CD4-positive, alpha-beta T cell treated with Interferon alpha-2 for 1 hour (primary cell): ENCODE measurements around the gene SNPH.

Experiments used
- DNase-seq, 2 donors: peaks; one replicate each; pipeline ENCODE4 v3.0.0-alpha.2; 2020 to 2022

Gene SNPH

DNA sequence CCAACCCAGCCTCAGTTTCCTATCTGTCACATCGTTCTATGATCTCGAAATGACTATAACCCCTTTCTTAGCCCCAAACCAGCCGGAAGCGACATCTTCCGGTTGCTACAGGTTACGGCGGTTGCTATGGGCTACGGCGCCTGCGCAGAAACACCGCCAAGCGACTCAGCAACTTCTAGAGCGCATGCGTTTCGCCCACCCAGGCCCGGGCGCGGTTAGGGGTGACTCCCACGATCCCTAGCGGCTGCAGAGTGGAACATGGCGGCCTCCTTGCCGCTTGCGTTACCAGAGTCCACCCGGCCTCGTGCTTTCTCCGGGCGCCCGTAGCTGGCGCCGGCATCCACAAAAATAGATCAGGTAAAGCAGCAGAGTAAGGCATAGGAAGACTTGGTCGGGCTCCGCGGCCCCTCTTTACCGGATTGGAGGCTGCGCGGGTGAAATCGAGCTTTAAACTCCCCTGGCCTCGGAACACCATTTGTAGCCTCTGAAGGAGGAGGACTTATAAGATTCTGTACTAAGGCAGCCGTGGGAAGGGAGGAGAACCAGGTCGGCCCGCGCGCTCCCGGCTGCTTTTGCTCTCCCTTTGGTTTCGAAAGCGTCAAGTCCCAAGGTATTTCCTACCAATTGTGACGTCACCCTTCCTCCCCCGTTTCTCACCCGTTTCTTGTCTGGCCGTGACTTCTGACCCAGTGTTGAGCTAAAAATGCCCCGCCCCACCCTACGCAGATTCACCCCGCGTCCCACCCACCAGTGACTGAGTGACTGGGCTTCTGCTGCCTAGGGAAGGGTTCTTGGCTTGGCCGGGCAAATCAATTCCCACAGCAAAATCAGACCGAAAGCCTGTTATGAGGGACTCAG, 59.3 kb downstream of the SNPH start:
- peak; percentile 99 for DNase-seq

DNA sequence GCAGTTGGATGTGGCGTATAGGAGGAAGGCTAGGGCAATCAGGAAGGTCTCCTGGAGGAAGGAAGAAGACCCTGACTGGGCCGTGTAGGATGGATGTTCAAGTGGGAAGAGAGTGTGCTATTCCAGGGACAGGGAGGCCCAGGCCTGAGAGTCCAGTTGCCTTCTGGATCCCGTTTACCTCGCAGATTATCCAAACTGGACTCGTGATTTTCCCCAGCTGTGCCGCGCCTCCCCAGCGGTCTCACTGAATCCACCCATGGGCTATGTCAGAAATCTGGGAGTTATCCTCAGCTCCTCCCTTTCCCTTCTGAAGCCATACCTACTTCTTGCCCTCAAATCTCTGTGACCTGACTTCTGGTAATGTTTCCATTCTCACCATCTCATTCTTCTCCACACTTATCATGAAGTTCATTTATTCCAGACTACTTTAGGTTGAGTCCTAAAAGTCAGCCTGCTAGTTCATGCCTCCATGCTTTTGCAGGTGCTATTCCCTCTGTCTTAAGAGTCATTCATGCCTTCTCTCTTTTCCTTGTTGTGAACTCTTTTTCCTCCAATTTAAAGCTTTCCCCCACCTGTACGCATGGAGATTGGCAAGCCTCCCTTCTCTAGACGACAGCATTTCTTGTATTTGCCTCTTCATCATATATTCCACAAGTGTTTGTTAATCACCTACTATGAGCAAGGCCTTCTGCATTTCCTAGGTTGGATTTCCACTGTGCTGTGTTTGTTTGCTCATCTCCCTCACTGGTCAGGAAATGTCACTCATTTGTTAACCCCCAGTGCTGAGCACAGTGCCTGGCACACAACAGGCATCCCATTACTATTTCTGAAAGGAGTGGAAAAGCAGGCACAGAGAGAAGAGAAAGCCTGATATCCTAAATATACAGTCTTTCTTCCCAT, 60.2 kb downstream of the SNPH start:
- DNase-seq, result no peak

DNA sequence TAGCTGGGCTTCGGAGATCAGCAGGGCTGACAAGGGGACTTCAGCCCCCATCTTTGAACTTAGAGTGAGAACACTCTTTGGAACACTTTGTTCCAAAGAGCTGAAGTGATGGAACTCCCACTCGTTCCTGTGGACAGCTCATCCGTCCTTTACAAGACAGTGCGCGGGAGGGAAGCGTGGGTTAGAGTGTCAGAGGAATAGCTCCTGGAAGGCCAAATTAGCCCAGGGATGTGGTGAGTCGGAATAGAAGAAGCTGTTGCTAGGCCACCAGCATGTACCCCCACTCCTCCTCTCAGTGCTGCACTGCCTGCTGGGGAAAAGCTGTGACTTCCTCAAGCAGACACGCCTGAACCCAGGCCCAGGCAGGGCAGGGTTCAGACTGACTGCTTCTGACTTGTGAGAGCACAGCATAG, 61.2 kb downstream of the SNPH start:
- no peak for DNase-seq

DNA sequence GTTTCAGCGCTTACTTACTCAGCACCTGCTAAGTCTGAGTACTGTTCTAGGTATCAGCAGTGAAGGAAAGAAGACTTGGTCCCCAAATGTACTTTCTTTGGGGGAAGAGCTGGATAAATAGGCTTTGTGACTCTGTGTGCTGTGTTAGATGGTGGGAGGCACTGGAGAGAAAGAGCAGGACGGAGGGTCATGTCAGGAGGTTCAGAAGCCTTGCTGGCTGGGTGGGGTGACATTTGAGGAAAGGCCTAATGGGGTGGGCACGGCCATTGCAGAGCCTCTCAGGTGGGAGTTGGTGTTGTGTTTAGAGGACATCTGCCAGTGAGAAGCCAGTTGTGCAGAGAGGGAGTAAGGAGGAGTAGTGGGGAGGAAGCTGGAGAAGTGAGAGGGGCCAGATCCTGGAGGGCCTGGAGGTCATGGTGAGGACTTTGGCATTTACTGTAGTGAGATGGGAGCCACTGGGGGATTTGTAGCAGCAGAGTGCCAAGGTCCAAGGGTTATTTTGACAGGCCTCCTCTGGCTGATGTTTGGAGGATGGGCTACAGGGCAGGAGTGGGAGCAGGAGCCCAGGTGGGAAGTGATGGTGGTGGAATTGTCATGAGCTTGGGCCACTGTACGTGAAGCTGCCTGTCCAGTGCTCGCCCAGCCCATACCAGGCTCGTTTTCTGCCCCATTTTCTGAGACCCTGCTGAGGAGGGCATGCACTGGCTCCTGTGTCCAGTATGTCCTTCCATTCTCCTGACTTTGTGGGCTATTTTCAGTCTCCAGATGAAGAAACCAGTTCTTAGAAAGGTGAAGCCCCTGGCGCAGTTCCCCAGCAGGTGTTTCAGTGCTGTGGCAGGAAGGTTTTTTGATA, 62.0 kb downstream of the SNPH start:
- DNase-seq, result no peak

DNA sequence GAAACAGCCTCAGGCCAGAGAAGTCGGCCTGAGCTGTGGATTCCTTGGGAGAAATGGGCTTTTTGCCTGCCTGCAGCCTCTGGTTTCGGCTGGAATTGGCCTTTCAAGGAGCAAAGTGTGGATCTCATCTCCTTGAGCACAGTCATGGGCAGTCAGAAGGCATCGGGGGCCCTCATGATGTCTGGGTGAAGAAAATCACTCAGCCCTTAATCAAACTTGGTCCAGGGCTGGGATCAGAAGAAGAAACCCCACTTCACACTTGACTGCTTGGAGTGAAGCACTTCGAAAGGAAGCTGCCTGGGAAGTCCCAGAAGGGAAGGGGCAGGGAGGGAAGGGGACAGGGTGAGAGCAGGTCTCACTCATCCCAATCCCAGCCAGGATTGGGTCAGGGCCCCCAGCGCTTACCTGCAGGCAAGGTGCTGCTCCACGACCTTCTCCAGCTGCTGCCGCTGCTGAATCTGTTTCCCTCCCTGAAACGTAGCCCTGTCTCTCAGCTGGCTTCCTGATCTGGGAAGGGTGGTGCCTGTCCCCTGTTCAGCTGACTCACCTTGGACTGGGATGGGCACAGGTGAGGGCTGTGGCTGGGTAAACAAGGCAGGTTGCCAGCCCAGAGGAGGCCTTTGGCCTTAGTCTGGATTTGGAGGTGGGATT, 62.7 kb downstream of the SNPH start, which contains the start of gene SDCBP2:
Gene SDCBP2, minus strand, starts transcription at position 460 of the 651 bp plus-strand sequence. CDS start 8,723 bp downstream, outside the sequence.
- DNase-seq, result no peak

DNA sequence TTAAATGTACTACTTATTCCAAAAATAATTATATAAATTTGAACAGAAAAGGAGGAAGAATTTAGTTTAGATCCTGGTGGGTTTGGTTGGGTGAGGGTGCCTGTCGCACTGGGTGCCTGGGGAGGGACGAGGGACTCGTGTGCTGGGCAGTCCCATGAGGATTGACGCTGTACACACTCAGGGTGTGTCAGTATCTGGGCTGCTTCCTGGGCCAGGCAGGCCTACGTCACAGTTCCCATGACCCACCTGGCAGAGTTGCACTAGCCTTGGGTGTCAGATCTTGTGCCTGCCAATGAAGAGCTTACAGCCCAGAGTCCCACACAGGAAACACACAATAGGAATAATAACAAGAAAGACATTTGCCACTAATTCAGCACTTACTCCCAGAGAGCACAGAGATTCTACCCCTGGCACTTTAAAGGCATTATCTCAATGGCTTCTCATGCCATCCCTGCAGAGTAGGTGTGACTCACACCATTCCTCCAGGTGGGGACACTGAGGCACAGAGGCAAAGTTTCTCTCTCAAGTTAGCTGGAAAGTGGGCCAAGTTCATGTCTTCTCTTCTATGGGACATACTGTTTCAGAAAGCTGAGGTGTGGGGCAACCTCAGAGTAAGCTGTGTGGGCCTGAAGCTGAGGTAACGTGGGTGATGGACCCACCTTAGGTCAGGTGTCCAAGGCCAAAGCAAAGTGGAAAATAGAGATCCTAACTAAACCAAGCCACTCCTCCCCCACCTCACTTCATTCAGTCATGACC, 64.2 kb downstream of the SNPH start:
- peak; percentile 60 to 63 for DNase-seq

DNA sequence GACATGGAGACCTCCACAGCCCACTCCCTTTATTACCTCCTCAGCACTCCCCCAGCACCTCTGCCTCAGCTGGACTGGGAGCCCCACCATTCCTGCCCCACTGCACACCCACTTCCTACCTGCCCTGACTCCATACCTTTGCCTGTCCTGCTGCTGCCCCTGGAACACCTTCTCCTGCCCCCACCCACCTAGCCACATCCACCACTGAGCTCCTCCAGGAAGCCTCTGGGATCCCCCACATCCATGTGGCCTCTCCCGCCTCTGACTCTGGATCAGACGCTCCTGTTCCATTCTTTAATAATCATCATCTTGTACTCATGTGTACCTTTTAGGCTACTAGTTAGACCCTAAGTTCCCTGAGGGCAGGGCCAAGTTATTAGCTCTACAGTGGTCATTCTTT, 65.0 kb downstream of the SNPH start:
- no peak for DNase-seq

DNA sequence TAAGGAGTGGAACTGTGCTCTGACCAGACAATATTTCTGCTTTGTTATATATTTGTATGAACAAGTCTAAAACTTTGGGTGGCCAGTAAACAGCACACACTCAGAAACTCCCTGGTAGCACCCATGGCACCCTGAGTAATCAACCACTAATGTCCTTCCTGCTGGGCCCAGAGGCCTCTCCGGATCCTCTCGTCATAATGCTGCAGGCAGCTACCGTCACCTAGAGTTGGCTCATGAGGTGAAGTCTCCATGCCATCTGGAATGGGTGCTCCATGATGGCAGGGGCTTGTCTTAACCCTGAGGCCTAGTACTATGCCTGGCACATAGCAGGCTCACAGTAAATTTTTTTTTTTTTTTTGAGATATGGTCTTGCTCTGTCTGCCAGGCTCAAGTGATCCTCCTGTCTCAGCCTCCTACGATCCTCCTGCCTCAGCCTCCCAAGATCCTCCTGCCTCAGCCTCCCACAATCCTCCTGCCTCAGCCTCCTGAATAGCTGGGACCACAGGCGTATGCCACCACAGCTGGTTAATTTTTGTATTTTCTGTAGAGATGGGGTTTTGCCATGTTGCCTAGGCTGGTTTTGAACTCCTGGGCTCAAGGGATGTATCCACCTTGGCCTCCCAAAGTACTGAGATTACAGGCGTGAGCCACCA, 65.8 kb downstream of the SNPH start:
- no peak for DNase-seq

DNA sequence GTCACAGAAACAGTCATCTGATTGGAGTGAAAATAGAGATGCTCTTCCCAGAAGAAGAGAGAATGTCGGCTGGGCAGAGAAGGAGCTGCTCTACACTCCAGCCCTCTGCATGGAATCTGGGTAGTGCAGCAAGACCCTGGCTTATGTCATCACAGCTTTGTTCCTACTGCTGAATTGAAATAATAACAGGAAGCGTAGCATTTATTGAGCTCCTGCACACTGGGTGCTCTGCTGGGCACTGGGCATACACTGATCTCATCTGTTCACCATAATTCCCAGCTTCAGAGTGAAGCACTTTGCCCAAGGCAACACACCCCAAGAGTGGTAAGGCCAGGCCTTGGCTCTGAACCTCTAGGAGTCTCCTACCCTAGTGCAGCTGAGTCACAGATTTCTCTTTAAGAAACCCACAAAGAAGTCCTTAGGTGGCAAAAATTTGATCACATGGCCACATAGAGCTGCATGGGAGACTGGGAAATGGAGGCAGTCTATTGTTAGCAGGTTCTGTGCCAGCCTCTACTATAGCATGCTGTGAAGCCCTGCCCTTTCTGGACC, 66.7 kb downstream of the SNPH start:
- DNase-seq, result no peak

DNA sequence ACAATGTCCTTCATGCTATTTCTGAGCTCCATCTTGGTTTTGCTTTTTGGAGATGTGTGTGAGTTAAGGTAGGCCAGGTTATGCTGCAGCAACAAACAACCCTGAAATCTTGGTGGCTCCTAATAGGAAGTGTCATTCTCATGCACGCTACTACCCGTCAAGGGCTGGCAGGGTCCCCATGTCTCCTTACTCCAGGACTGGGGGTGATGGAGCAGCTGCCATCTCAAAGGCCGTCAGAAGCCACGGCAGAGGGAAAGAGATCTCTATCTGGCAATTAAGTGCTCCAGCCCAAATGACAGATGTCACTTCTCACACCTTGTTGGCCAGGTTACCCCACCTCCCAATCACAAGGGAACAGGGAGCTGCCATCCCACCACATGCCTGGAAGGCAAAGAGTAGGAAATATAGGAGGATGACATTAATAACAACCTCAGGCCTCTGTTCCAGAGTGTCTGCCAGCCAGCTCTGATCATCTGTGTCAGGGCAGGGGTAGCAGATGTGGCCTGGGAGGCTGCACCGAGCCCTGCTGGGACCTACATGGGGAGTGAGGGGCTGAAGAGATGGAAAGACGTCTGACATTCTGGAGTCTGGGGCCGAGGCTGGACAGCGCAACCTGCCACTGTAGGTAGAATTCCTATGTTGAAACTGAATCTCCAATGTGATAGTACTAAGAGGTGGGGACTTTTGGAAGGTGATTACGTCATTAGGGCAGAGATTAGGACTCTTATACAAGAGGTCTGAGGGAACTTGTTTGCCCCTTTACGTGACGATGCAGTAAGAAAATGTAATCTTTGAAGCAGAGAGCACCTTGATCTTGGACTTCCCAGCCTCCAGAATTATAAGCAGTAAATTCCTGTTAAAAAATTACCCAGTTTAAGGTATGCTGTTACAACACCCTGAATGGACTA, 67.6 kb downstream of the SNPH start:
- no peak for DNase-seq

DNA sequence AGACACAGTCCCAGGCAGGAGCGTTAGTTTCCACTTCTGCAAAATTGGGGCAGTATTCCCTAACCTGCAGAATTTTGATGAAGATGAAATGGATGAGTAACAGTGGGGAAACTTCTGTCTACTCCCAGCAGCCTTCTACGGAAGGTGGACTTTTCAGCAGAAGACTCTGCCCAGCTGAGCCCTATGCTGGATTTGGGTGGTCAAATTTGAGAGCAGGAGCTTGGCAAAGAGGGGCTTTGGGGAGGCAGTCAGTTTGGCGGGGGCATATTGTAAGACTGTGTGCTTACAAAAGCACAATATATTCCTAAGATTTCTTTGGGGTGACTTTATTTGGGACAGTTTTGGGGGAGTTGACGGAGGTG, 68.3 kb downstream of the SNPH start:
- no peak for DNase-seq

DNA sequence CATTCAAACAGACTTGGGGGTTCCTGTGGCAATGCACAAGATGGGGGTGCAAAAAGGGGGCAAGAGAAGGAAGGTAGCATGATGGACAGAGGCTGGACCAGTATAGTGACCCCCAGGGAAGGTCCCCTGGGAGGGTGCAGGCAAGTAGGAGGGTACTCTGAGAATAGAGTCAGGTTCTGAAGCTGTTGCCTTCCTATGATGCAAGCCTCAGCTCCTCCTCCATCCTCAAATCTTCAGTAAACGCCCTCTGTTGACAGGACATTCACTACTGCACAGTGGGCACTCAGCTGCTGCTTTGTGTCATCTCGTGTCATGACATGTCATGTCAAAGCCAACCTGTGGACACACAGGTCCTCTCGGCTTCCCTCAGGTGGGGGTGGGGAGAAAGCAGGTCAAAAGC, 68.7 kb downstream of the SNPH start:
- no peak for DNase-seq

DNA sequence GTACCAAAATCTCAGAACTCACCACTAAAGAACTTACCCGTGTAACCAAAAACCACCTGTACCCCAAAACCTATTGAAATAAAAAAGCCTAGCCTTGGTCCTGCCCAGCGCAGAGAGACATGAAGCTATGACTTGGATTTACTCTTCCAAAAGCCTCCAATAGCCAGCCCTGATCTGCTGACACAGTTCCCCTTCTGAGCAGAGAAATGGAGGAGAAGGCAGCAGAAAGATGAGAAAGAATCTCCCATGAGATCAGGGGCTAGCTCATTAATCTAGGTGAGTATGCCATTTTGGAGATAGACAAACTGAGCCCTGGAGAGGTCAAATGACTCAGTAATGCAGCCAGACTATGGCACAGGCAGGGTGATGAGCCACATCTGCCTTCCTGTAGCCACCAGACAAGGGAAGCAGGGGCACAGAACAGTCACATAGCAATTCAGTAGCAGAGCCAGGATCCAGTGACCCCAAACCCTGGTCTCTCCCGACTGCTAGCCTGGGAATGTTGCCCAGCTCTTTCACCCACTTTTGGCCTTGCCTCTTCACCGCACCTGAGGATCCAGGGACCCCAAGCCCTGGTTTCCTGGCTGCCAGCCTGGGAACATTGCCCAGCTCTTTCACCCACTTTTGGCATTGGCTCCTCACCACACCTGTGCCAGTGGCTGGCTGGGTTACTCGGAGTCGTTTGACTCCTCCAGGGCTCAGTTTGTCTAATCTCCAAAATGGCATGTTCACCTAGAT, 70.0 kb downstream of the SNPH start:
- no peak for DNase-seq

DNA sequence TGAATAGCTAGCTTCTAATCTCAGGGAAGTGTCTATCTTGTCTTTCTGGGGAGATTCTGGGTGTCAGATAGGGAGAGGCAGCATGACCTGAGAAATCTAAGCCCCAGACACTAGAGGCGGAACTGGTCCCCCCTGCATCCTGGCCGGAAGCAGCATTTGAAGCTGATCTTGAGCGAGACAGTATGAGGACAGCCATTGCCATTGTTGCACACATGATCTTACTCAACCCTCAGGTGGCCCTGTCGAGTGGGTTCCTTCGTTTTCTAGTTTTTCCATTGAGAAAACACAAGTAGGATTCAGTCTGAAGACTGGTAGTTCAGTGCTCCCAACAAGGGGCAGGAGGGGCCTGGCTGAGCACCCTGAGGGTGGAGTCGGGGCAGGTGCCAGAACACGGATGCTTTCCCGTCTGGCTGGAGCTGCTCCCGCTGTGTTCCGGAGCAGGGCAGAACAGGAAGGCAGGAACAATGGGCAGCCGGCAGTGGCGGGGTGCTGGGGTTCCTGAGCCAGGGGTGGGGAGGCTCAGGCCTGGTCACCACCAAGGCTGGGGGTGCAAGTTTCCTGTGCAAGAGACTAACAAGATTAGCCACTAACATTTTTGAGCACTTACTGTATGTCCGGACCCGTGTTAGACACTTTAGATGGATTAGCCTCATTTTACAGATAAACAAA, 70.7 kb downstream of the SNPH start:
- DNase-seq, result no peak

DNA sequence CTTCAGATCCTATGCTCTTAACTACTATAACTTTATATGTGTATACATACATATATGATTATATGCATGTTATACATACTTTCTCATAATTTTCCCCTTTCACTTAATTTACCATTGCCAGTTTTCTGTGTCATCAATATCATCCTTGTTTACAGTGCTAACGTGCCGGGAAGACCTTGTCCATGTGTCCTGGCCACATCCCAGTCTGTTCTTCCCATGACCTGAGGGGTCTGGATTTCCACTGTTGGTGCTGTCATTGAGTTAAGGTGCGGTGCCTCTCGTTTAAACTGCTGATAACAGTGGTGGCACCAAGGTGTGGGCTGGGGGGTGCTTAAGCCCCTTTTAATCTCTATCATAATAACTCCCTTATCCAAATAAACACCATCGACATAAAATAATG, 71.3 kb downstream of the SNPH start:
- no peak for DNase-seq

DNA sequence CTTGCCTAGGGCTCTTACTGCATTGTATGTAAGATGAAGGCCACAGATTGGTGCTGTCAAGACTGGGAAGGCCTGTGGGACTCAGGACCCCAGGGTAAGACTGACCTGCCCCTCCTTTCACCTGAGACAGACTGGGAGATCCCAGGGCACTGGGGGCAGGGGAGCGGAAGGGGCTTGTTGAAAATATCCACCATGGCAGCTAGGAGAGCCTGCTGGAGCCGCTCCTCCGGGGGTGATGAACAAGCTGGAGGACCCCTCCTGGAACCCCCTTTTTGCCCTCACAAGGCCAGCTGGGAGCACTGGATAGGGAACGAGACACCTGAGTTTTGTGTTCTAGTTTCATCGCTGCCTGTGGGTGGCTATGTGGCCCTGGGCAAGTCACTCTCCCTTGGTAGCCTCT, 72.0 kb downstream of the SNPH start:
- DNase-seq, result no peak

DNA sequence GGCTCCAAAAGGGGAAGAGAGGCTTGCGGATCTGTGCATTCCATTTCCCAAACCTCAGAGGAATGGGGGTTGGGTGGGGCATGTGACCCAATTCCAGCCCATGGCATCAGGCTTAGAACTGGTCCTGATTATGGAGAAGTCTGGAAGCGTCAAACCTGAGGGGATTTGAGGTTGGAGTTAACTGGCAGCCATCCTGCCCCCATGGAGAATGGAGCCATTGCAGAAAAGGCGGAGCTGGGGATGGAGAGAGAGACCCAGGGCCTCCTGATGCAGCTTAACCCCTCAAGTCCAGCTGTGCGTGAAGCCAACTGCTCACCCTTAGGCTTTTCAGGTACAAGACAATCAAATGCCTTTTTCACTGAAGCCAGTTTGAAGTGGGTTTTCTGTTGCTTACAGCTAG, 72.7 kb downstream of the SNPH start:
- DNase-seq, result no peak

DNA sequence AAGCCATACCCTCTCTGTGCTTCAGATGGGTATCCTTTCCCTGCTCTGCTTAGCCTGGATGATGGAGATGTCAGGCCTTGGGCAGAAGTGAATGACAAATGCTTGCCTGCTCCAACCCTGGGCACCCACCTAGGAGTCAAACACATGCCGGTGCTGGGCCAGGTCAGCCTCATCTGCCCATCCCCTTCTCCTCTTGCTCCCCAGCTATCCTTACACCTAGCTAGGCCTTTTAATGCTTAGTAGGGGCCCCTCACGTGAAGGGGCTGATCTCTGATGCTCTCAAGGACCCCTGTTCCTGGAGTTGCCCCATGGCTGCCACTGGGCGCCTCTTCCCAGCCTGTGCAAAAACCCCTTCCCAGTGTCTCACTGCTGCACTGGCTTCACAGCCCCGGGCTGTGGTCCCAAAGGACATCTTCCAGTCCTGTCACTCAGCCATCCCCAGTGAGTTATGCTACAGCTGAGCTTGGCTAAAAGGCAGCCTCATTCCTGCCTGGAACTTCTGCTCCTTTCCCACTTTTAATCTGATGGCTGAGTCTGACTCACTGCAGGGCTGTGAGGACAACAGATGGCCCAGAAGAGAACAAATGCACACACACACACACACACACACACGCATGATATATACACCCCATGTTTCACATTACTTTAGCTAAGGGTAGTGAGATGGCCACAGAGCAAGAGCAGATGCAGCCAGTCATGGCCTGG, 75.6 kb downstream of the SNPH start:
- no peak for DNase-seq
